BJ (cell line): ENCODE data around the gene SPON1. TPM values are rescaled to one million over a fixed set of nuclear protein-coding genes. Genes with fewer than 3 reads are reported as not detected.
"Not testable (repeated sequence)": the region's sequence is repeated elsewhere in the genome, so short reads cannot be mapped to it uniquely, and the experiment has no call there.

Source experiments
- CTCF ChIA-PET: fragments of 350-600 bp; formaldehyde crosslinking; extraction: SDS; loops from one replicate; lab custom pipeline; 2021; ENCODE audit warnings: antibody characterized with exemption, inconsistent platforms; lab: Yijun Ruan, JAX
- POLR2A ChIA-PET: fragments of 300-600 bp; sonication (Branson Sonifier 250); formaldehyde crosslinking; extraction: SDS; loops from one replicate; lab custom pipeline; 2021; ENCODE audit warnings: antibody characterized with exemption; lab: Charles Lee
- DNase-seq: peaks from one replicate; pipeline ENCODE4 v3.0.0-alpha.2; 2011; ENCODE audit warnings: low read depth
- H3K27me3 ChIP-seq: 2 replicates; pipeline ENCODE4 v1.6.0; 2011; ENCODE audit warnings: low read length; ENCODE audit not compliant: control insufficient read depth, insufficient read depth
- H3K36me3 ChIP-seq: 2 replicates; pipeline ENCODE4 v1.5.1; 2011; ENCODE audit warnings: low read length; ENCODE audit not compliant: control insufficient read depth, insufficient read depth
- H3K4me3 ChIP-seq: 2 replicates; pipeline ENCODE4 v1.5.1; 2011; ENCODE audit warnings: low read depth, mild to moderate bottlenecking, control low read depth, low read length
- polyA plus RNA-seq: library from polyadenylated mRNA; depleted of rRNA; stranded (reverse); fragments of >200 nt; gene quantifications from 2 replicates; pipeline ENCODE4 v1.2.3, GENCODE V29; 2011
- TF ChIP-seq, protein P1 (sequence below): IDR thresholded peaks from 2 replicates; pipeline ENCODE4 v1.5.1; 2011; ENCODE audit warnings: low read depth, mild to moderate bottlenecking, control low read depth, inconsistent platforms, low read length, moderate library complexity; ENCODE audit not compliant: insufficient read depth

The SPON1 gene
- polyA plus RNA-seq, 1 experiment = not detected

- CTCF ChIA-PET = no interaction called here
- Histone ChIP-seq H3K4me3 (no peak overlapping the region), H3K36me3 (no peaks in the 10 kb centered on the region), H3K27me3 (peaks cover 10% of the 10 kb centered on the region)
- POLR2A ChIA-PET = no interaction called here
- DNase-seq = no peak
- TF ChIP-seq, protein P1, sequence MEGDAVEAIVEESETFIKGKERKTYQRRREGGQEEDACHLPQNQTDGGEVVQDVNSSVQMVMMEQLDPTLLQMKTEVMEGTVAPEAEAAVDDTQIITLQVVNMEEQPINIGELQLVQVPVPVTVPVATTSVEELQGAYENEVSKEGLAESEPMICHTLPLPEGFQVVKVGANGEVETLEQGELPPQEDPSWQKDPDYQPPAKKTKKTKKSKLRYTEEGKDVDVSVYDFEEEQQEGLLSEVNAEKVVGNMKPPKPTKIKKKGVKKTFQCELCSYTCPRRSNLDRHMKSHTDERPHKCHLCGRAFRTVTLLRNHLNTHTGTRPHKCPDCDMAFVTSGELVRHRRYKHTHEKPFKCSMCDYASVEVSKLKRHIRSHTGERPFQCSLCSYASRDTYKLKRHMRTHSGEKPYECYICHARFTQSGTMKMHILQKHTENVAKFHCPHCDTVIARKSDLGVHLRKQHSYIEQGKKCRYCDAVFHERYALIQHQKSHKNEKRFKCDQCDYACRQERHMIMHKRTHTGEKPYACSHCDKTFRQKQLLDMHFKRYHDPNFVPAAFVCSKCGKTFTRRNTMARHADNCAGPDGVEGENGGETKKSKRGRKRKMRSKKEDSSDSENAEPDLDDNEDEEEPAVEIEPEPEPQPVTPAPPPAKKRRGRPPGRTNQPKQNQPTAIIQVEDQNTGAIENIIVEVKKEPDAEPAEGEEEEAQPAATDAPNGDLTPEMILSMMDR = no peak
These were observed 39.3 kb upstream of the SPON1 start for GRCh38 chr11:13923182-13923581.

DNA sequence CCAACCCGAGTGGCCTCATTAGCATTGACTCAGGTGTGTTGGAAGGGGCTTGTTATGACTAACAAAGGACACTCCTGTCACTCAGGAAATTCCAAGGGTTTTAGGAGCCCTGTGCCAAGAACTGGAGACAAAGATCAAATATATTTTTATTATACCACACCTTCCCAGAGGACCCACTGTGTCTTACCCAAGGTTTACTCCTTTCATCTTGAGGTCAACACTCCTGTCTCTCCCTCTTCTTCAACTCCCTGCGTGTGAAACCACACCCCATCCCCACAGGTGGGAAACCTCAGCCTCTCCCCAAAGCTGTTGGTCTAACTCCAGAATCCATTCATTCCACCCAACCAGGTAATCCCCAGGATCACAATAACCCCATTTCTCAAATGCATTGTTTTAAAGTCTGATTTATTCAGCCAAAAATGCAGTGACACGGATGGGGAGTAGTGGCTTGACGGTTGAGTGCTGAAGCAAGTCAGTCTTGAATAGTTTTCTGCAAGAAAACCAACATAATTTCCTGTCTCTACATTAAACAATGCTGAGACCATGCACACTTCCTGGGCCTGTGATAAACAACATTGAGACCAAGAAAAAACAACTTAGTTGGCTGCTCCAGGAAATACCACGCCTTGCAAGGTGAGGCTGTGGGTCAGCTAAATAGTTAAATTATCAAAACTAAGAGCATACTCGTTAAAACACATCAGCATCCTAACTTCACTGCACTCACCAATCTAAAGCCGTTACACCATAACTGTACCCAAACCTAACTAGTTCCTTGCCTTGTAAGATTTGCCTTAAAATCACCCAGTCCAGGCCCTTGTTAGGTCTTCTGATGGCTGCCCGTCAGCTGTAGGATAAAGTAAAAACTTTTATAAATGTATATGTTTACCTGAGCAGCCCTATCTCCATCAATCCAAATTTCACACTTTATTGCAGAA is 38.5 kb upstream of the SPON1 start:
- DNase-seq = no peak
- ChIA-PET CTCF (interaction anchor here (1.3 to 1.7 kb wide), 2 partner anchors 8 to 16 kb away, joined by 3 to 4 read pairs; no protein-coding TSS in a partner anchor), POLR2A (no interaction called here)
- no peaks in the 10 kb centered on the region for H3K36me3 ChIP-seq
- TF ChIP-seq, protein P1 = no peak
- peaks cover 10% of the 10 kb centered on the region for H3K27me3 ChIP-seq
- H3K4me3 ChIP-seq = no peak overlapping the region

DNA sequence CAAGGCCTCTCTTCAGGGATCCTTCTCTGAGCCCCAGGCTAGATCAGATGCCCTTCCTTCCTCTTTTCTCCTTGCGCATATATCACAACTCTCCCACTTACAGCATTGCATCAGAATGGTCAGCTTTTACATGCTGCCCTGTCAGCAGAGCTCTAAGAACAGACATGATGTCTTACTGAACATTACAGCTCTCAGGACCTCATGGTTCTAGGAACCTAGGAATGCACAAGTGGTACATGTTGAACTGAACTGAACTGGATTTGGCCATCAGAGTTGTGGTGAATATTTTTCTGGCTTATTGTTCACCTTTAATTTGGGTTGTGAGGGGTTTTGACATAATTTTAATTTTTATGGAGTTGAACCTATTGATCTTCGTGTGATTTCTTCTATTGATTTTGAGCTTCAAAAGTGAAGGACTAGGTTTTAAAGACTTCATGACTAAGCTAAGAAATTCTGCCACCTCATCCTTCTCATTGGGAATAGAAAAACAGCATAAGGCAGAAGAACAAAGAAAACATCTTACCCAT is 37.7 kb upstream of the SPON1 start:
- H3K36me3 ChIP-seq = no peaks in the 10 kb centered on the region
- no peak for DNase-seq
- POLR2A ChIA-PET = no interaction called here
- H3K4me3 ChIP-seq = no peak overlapping the region
- CTCF ChIA-PET = interaction anchor here (0.7 to 1.7 kb wide), 4 partner anchors 9 to 224 kb away, joined by 3 to 4 read pairs (median 3); no protein-coding TSS in a partner anchor
- TF ChIP-seq, protein P1 = no peak
- peaks cover 10% of the 10 kb centered on the region for H3K27me3 ChIP-seq

DNA sequence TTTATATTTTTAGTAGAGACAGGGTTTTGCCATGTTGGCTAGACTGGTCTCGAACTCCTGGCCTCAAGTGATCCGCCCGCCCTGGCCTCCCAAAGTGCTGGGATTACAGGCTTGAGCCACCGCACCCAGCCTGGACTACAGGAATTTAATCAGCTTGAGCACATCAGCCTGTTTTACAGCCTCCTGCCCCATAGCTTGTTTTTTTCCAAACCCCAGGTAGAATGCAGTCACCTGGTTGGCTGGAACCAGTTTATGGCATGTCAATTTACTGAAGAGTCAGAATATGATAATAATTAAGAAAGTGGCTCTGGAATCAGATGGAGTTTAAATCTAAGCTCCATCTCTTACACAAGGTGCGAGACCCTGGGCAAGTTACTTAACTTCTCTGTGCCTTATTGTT is 36.2 kb upstream of the SPON1 start:
- H3K27me3 ChIP-seq, DNase-seq, POLR2A ChIA-PET, H3K36me3 ChIP-seq, H3K4me3 ChIP-seq: not testable (repeated sequence)
- CTCF ChIA-PET = interaction anchor here (1.2 kb wide), 1 partner anchor 48 kb away, joined by 3 read pairs; no protein-coding TSS in a partner anchor

- H3K4me3 ChIP-seq = no peak overlapping the region
- TF ChIP-seq, protein P1 = no peak
- H3K36me3 ChIP-seq = no peaks in the 10 kb centered on the region
- no peak for DNase-seq
- H3K27me3 ChIP-seq = peaks cover 3% of the 10 kb centered on the region; the same call in 1 of the 2 replicates
- ChIA-PET POLR2A (no interaction called here), CTCF (interaction anchor here (1.2 kb wide), 1 partner anchor 48 kb away, joined by 3 read pairs; no protein-coding TSS in a partner anchor)
These were observed 35.5 kb upstream of the SPON1 start for GRCh38 chr11:13926981-13927380.
